Vagina (tissue), 2 donors: ENCODE results near the gene KCNK10.

Experiments
- CTCF ChIP-seq, 3 experiments: fragments of 450-650 bp in 2 of 3; fragments of 200-600 bp in 1 of 3; sonication (generic) in 1 of 3; IDR thresholded peaks; one replicate each; pipeline ENCODE4 v1.5.1; 2017 to 2019; ENCODE audit warnings: antibody characterized with exemption in 3 of 3, mild to moderate bottlenecking in 2 of 3, moderate library complexity in 2 of 3
- POLR2AphosphoS5 ChIP-seq, 2 donors: sonication (generic); formaldehyde crosslinking; IDR thresholded peaks; one replicate each; pipeline ENCODE4 v1.9.0; 2017; ENCODE audit warnings: antibody characterized with exemption in 2 of 2, mild to moderate bottlenecking in 2 of 2, low read depth in 1 of 2; ENCODE audit not compliant: insufficient read depth in 1 of 2

- TF ChIP-seq CTCF (IDR thresholded peaks at IDR 0.05) (no peak), POLR2AphosphoS5 (IDR thresholded peaks at IDR 0.05; ENCODE audit: insufficient read depth in 1 of 2, low read depth in 1 of 2) (no peak)
These were observed 93.6 kb downstream of the KCNK10 start for GRCh38 chr14:88229428-88229827.
